ENCODE results near the gene ESPNL. TPM values are rescaled to one million over a fixed set of nuclear protein-coding genes. Genes with fewer than 3 reads are reported as not detected.

The ESPNL gene
- total RNA-seq, 1 experiment from 2014 or later: 0.85 TPM

- no peaks in the 10 kb centered on the region for H3K9me3 ChIP-seq (ENCODE audit: control insufficient read depth, insufficient read depth, low read depth, low read length)
- ChIA-PET CTCF (interaction anchor here (0.7 kb wide), 1 partner anchor 117 kb away, joined by 4 read pairs; no protein-coding TSS in a partner anchor), POLR2A (interaction anchor here (0.6 kb wide), 1 partner anchor 1057 kb away, joined by 6 read pairs; no protein-coding TSS in a partner anchor)
- ATAC-seq (no peak), DNase-seq (ENCODE audit: low read depth, low spot score) (no peak)
- no peak overlapping the region for H3K27ac ChIP-seq (ENCODE audit: low read length)
- intact Hi-C loops (cut with micrococcal nuclease; ENCODE audit: unreplicated experiment): no loop called here
- TF ChIP-seq POLR2AphosphoS5 (IDR thresholded peaks at IDR 0.05; ENCODE audit: low read depth, low read length) (no peak), CTCF (IDR thresholded peaks at IDR 0.05) (no peak), TCF7L2 (IDR thresholded peaks at IDR 0.05; ENCODE audit: low read depth, low read length) (no peak), SIN3A (IDR thresholded peaks at IDR 0.05; ENCODE audit: borderline replicate concordance, insufficient read depth, low read depth, low read length) (no peak), REST (IDR thresholded peaks at IDR 0.05; ENCODE audit: insufficient read depth in 1 of 2, low read depth in 2 of 2, low read length in 1 of 2) (no peak)
- no peaks in the 10 kb centered on the region for H3K36me3 ChIP-seq (ENCODE audit: control insufficient read depth, insufficient read depth, low read length)
- no peaks in the 10 kb centered on the region for H3K27me3 ChIP-seq (ENCODE audit: control insufficient read depth, insufficient read depth, low read length)
- H3K4me1 ChIP-seq (ENCODE audit: control insufficient read depth, insufficient read depth, low read length): peaks cover 19% of the 10 kb centered on the region
- BruUV-seq (replicated peaks): no TSS peak
- in situ Hi-C loops (cut with HindIII; ENCODE audit: low pct_unique_long_range_greater_than_20kb, low sequenced_read_pairs): no loop called here
- H3K4me3 ChIP-seq (ENCODE audit: low read depth in 2 of 2, low read length in 2 of 2): no peak overlapping the region
These were observed 46.9 kb downstream of the ESPNL start for GRCh38 chr2:238146884-238147544.

GRCh38 chr2:238148981-238149380 is 48.8 kb downstream of the ESPNL start:
- H3K4me1 ChIP-seq (ENCODE audit: control insufficient read depth, insufficient read depth, low read length): no peaks in the 10 kb centered on the region
- ChIA-PET POLR2A (no interaction called here), CTCF (no interaction called here)
- in situ Hi-C loops (cut with HindIII; ENCODE audit: low pct_unique_long_range_greater_than_20kb, low sequenced_read_pairs) (no loop called here), intact Hi-C loops (cut with micrococcal nuclease; ENCODE audit: unreplicated experiment) (no loop called here)
- DNase-seq (ENCODE audit: low read depth, low spot score) (no peak), ATAC-seq (no peak)
- TF ChIP-seq CTCF (IDR thresholded peaks at IDR 0.05) (no peak), REST (IDR thresholded peaks at IDR 0.05; ENCODE audit: insufficient read depth in 1 of 2, low read depth in 2 of 2, low read length in 1 of 2) (no peak), SIN3A (IDR thresholded peaks at IDR 0.05; ENCODE audit: borderline replicate concordance, insufficient read depth, low read depth, low read length) (no peak), TCF7L2 (IDR thresholded peaks at IDR 0.05; ENCODE audit: low read depth, low read length) (no peak), POLR2AphosphoS5 (IDR thresholded peaks at IDR 0.05; ENCODE audit: low read depth, low read length) (no peak)
- H3K27ac ChIP-seq (ENCODE audit: low read length): no peak overlapping the region
- no peaks in the 10 kb centered on the region for H3K27me3 ChIP-seq (ENCODE audit: control insufficient read depth, insufficient read depth, low read length)
- no peaks in the 10 kb centered on the region for H3K9me3 ChIP-seq (ENCODE audit: control insufficient read depth, insufficient read depth, low read depth, low read length)
- BruUV-seq (replicated peaks): no TSS peak
- H3K4me3 ChIP-seq (ENCODE audit: low read depth in 2 of 2, low read length in 2 of 2): no peak overlapping the region
- H3K36me3 ChIP-seq (ENCODE audit: control insufficient read depth, insufficient read depth, low read length): no peaks in the 10 kb centered on the region

Data from Panc1 (cell line).